ENCODE data around the gene IKZF2.

DNA sequence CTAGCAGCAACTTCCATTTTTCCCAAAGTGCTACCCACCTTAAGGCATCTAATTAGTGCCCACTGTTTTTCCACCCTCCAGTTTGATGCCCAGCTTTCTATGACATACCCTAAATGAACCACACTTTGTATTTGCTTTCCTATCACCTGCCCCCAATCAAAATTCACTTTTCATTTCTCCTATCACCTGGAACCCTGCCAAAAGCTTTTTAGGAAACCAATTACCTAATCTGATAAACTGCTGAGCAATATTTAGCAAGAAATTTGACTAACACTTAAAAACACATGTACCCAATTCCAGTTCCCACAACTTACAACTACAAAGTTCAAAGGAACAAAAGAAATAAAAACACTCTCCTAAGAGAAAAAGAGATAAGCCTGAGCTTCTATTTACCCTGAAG is 71.7 kb downstream of the IKZF2 start:
- TF ChIP-seq, protein P1, sequence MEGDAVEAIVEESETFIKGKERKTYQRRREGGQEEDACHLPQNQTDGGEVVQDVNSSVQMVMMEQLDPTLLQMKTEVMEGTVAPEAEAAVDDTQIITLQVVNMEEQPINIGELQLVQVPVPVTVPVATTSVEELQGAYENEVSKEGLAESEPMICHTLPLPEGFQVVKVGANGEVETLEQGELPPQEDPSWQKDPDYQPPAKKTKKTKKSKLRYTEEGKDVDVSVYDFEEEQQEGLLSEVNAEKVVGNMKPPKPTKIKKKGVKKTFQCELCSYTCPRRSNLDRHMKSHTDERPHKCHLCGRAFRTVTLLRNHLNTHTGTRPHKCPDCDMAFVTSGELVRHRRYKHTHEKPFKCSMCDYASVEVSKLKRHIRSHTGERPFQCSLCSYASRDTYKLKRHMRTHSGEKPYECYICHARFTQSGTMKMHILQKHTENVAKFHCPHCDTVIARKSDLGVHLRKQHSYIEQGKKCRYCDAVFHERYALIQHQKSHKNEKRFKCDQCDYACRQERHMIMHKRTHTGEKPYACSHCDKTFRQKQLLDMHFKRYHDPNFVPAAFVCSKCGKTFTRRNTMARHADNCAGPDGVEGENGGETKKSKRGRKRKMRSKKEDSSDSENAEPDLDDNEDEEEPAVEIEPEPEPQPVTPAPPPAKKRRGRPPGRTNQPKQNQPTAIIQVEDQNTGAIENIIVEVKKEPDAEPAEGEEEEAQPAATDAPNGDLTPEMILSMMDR (IDR thresholded peaks at IDR 0.05 in 8 of 11, conservative IDR thresholded peaks at IDR 0.05 in 3 of 11) = no peak
- TF ChIP-seq POLR2A (IDR thresholded peaks at IDR 0.05) = no peak

Data from spleen (tissue), 7 donors.